DMS153 treated with DMSO at 0.1 percent for 48 hours (cell line): Measurements from ENCODE around the gene S100P.
"Not testable (repeated sequence)": the region's sequence is repeated elsewhere in the genome, so short reads cannot be mapped to it uniquely, and the experiment has no call there.

Source experiments
- DNase-seq: peaks from one replicate; lab custom pipeline; 2025; ENCODE audit not compliant: unreplicated experiment; lab: John Stamatoyannopoulos, UW

S100P gene

DNA sequence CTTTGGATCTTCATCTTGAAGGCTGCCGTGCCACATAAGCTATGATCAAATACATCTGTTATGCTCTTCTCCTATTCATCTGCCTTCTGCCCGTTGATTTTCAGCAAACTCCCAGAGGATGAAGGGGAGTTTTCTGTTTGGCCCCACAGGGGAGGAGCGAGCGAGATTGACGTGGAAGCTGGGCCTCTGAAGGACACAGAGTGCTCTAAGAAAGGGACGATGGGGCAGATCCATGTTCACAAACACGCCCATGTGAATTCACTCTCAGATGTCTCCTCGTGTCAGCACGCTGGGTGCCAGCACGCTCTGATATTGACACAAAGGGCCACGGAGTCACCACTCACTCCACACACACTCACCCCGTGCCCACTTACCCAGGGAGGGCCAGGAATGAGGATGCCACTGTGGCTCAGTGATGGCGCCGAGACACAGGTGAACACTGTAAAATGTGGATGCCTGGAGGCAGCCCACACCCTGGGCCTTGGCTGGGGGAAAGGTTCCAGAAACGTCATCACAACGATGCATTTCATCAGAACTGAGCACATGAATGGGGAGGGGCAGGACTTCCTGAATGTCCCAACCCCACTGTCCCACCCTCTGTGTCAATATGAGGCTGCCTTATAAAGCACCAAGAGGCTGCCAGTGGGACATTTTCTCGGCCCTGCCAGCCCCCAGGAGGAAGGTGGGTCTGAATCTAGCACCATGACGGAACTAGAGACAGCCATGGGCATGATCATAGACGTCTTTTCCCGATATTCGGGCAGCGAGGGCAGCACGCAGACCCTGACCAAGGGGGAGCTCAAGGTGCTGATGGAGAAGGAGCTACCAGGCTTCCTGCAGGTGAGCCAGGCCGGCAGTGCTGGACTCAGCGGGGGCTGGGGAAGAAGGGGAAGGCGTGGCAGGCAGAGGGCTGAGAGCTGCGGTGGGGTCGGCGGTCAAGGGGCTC is at the start of gene S100P:
S100P (plus strand) TSS at position 648 of the 946 bp plus-strand sequence; CDS start at position 703, 55 bp downstream.
- DNase-seq = no peak

GRCh38 chr4:6644792-6645530 is 48.7 kb upstream of the S100P start:
- no peak for DNase-seq

DNA sequence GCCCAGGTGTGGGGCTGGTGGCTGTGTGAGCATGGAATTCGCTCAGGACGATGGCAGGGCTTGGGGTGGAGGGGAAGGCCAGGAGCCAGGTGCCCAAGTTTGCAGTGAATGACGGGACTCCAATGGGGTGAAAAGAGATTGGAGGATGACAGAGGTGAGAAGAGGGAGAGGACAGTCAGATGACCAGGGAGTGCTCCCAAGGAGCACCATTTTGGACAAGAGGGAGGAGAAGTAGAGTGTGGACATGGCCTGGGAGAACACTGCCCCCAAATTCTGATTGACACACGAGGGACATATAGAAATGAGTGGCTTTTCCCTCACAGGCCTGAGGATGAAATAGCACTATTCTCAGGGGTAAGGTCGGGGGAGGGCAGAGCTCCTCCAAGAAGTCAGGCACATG is 46.5 kb upstream of the S100P start:
- DNase-seq = no peak

- DNase-seq = no peak
Measured at GRCh38 chr4:6647582-6648230, 46.0 kb upstream of the S100P start.

DNA sequence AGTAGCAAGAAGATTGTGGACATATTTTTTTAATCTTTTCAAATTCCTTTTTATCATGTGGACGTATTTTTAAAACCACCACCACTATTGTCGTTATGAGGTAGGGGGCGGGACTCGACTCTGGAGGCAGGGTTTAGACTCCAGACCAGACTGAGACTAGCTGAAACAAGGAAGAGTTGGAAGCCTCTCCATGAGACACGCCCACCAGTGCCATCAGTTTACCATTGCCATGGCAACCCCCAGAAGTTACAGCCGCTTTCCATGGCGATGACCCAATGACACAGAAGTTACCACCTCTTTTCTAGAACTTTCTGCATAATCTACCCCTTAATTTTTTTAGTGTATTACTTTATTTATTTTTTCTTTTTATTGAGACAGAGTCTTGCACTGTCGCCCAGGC is 44.5 kb upstream of the S100P start:
- DNase-seq = no peak

GRCh38 chr4:6654211-6654610 is 39.5 kb upstream of the S100P start:
- not testable (repeated sequence) for DNase-seq

- DNase-seq = not testable (repeated sequence)
Measured at GRCh38 chr4:6655291-6655690, 38.4 kb upstream of the S100P start.

DNA sequence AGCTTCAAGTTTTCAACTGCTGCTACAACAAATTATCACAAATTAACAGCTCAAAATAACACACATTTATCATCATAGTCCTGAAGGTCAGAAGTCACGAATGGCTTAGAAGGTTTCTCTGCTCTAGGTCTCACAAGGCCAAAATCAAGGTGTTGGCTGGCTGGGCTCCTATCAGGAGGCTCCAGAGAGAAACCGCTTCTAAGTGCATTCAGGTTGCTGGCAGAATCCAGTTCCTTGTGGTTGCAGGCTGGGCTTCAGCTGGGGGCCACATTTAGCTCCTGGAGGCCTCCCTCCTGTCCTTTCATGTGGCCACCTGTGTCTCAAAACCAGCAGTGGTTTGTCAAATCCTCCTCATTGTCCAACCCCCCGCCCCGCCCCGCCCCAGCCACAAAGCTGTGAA is 37.8 kb upstream of the S100P start:
- DNase-seq = no peak

GRCh38 chr4:6657242-6658208 is 36.2 kb upstream of the S100P start:
- DNase-seq = no peak

GRCh38 chr4:6658209-6658595 is 35.5 kb upstream of the S100P start:
- no peak for DNase-seq

DNA sequence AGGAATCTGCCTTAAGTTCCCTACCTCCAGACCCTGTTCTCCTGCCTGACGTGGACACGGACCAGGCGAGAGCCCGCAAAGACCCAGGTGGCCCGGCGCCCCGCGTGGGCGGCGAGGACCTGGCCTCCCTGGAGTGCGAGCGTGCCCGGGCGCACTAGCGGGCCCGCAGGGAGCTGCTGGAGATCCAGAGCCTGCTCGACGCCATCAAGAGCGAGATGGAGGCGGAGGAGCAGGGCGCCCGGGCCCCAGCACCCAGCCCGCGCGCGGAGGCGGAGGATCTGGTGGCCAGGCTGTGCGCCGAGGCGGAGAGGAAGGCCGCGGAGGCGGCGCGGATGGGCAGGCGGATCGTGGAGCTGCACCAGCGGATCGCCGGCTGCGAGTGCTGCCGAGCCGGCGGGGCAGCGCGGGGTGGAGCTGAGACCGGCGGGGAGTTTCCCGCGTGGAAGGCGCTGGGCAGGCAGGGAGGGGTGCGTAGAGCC is 35.0 kb upstream of the S100P start:
- no peak for DNase-seq

GRCh38 chr4:6659897-6660296 is 33.8 kb upstream of the S100P start:
- no peak for DNase-seq

GRCh38 chr4:6660430-6660829 is 33.2 kb upstream of the S100P start:
- DNase-seq = no peak

GRCh38 chr4:6662591-6662990 is 31.1 kb upstream of the S100P start:
- DNase-seq = no peak

DNA sequence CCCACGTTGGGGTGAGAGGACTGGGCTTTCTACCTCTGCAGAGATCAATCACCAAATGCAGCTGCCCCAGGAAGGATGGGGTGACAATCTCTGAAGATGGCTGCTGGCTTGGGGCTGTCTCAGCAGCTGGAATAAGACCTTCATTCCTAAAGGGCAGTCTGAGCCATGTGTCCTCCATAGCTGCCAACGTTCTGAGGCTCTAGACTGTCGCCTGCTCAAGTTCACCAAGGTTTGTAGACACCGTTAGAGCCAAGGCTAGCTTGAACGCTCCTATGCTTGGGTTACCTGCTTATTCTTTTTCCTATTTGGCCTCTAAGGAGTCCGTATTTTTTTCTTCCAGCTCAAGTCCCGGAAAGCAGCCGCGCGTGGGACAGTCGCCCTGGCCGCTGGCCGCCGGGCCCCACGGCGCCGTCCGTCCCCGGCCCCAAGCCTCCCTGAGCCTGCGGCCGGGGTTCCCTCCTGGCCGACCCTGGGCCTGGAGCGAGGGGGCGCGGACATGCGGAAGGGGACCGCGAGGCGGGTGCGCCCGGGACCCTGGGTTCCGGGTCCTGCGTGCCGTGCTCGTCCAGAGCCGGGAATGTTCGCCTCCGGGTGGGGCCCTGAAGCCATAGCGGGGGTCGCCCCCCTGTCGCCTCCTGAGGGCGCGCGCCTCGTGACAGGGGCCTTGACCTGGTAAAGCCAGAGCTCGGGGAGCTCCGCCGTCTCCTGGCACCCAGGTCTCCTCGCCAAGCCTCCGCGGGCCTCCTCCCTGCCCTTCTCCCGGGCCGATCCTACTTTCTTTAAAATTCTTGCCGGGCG is 29.9 kb upstream of the S100P start:
- no peak for DNase-seq

DNA sequence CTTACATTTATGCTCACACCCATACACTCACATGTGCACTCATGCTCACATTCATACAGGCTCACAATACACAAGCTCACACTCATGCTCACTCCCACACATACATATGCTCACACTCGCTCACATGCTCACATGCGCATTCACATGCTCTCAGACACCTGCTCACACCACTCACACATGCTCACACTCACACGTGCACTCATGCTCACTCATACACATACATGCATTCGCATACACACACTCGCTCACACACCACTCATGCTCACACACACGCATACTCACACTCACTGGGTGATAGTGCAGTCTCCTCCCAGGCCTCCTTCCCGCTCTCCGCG is 28.4 kb upstream of the S100P start:
- no peak for DNase-seq

- no peak for DNase-seq
Measured at GRCh38 chr4:6668391-6668790, 25.3 kb upstream of the S100P start.

- DNase-seq = no peak
Measured at GRCh38 chr4:6671648-6672047, 22.0 kb upstream of the S100P start.

GRCh38 chr4:6672131-6672530 is 21.5 kb upstream of the S100P start:
- no peak for DNase-seq
